ENCODE results near the gene ZNF274. TPM values are rescaled to one million over a fixed set of nuclear protein-coding genes. Genes with fewer than 3 reads are reported as not detected.

Gene ZNF274
- total and polyA plus RNA-seq, 2 donors (not counting 1 experiment from before 2014, with no cell fraction given) = 53.3 to 83.7 TPM

GRCh38 chr19:58204566-58204965 lies 21.7 kb downstream of the ZNF274 start:
- no peak overlapping the region for H3K9ac ChIP-seq (ENCODE audit: low read length)
- H3K4me3 ChIP-seq (ENCODE audit: control extremely low read depth in 1 of 5, extremely low read depth in 1 of 5, insufficient read depth in 1 of 5, low read depth in 2 of 5, low read length in 4 of 5) = peak overlapping the region in 1 of 5 experiments; percentile 9
- H4K20me1 ChIP-seq (ENCODE audit: control insufficient read depth, insufficient read depth, low read length, poor library complexity, severe bottlenecking) = no peaks in the 10 kb centered on the region
- H3K9me3 ChIP-seq (ENCODE audit: control extremely low read depth in 1 of 3, control insufficient read depth in 2 of 3, insufficient read depth in 1 of 3, low read length in 2 of 3) = peaks cover 8 to 100% (median 95%) of the 10 kb centered on the region in 3 donors
- DNase-seq = no peak
- ATAC-seq (ENCODE audit: low read depth) = no peak
- intact Hi-C loops (cut with micrococcal nuclease) = no loop called here
- Mint-ChIP-seq H3K27ac (no peak overlapping the region), H3K27me3 (no peaks in the 10 kb centered on the region), H3K4me3 (no peak overlapping the region), H3K4me1 (no peaks in the 10 kb centered on the region), H3K9me3 (ENCODE audit: insufficient read depth) (peaks cover 44% of the 10 kb centered on the region)
- H2AFZ ChIP-seq (ENCODE audit: insufficient read depth, low read depth, low read length, poor library complexity, severe bottlenecking) = no peak overlapping the region
- TF ChIP-seq CTCF (IDR thresholded peaks at IDR 0.05) (no peak), EZH2 (IDR thresholded peaks at IDR 0.05; ENCODE audit: borderline replicate concordance, insufficient read depth, low read depth, low read length, poor library complexity, severe bottlenecking) (no peak)
- WGBS (ENCODE audit: insufficient coverage) = 88% methylated on average over 10 of the region's 15 CpGs
- H3K27ac ChIP-seq (ENCODE audit: low read length in 2 of 2) = no peak overlapping the region
- H3K4me2 ChIP-seq (replicated peaks; ENCODE audit: low read depth, low read length, poor library complexity, severe bottlenecking) = no peak overlapping the region
- H3K36me3 ChIP-seq (replicated peaks in 1 of 2; ENCODE audit: control extremely low read depth in 1 of 2, control insufficient read depth in 1 of 2, extremely low read depth in 1 of 2, insufficient read depth in 2 of 2, low read length in 1 of 2) = peaks cover 14 to 76% of the 10 kb centered on the region in 2 experiments
- CTCF ChIA-PET = no interaction called here
- peaks cover 13% of the 10 kb centered on the region for H3K79me2 ChIP-seq (ENCODE audit: control insufficient read depth, insufficient read depth, low read length)
- POLR2A ChIA-PET = no interaction called here
- no peaks in the 10 kb centered on the region for H3K4me1 ChIP-seq (ENCODE audit: control insufficient read depth in 2 of 2, insufficient read depth in 2 of 2, low read length in 2 of 2)
- H3K27me3 ChIP-seq (replicated peaks in 1 of 4; ENCODE audit: control extremely low read depth in 1 of 4, control insufficient read depth in 3 of 4, insufficient read depth in 4 of 4, low read length in 3 of 4) = no peaks in the 10 kb centered on the region

- TF ChIP-seq EZH2 (IDR thresholded peaks at IDR 0.05; ENCODE audit: borderline replicate concordance, insufficient read depth, low read depth, low read length, poor library complexity, severe bottlenecking) (no peak), CTCF (IDR thresholded peaks at IDR 0.05) (no peak)
- POLR2A ChIA-PET = no interaction called here
- no peak for DNase-seq
- H3K9me3 Mint-ChIP-seq (ENCODE audit: insufficient read depth) = peaks cover 40% of the 10 kb centered on the region
- intact Hi-C loops (cut with micrococcal nuclease) = no loop called here
- H3K4me1 ChIP-seq (ENCODE audit: control insufficient read depth in 2 of 2, insufficient read depth in 2 of 2, low read length in 2 of 2) = no peaks in the 10 kb centered on the region
- H2AFZ ChIP-seq (ENCODE audit: insufficient read depth, low read depth, low read length, poor library complexity, severe bottlenecking) = no peak overlapping the region
- no peaks in the 10 kb centered on the region for H3K27me3 Mint-ChIP-seq
- H3K4me1 Mint-ChIP-seq = no peaks in the 10 kb centered on the region
- ATAC-seq (ENCODE audit: low read depth) = no peak
- H4K20me1 ChIP-seq (ENCODE audit: control insufficient read depth, insufficient read depth, low read length, poor library complexity, severe bottlenecking) = no peaks in the 10 kb centered on the region
- H3K9ac ChIP-seq (ENCODE audit: low read length) = no peak overlapping the region
- no peaks in the 10 kb centered on the region for H3K27me3 ChIP-seq (replicated peaks in 1 of 4; ENCODE audit: control extremely low read depth in 1 of 4, control insufficient read depth in 3 of 4, insufficient read depth in 4 of 4, low read length in 3 of 4)
- H3K4me3 Mint-ChIP-seq = no peak overlapping the region
- H3K9me3 ChIP-seq (ENCODE audit: control extremely low read depth in 1 of 3, control insufficient read depth in 2 of 3, insufficient read depth in 1 of 3, low read length in 2 of 3) = peaks cover 2 to 97% (median 90%) of the 10 kb centered on the region in 3 donors
- H3K79me2 ChIP-seq (ENCODE audit: control insufficient read depth, insufficient read depth, low read length) = peaks cover 3% of the 10 kb centered on the region
- H3K4me3 ChIP-seq (ENCODE audit: control extremely low read depth in 1 of 5, extremely low read depth in 1 of 5, insufficient read depth in 1 of 5, low read depth in 2 of 5, low read length in 4 of 5) = no peak overlapping the region
- H3K27ac ChIP-seq (ENCODE audit: low read length in 2 of 2) = no peak overlapping the region
- H3K27ac Mint-ChIP-seq = no peak overlapping the region
- H3K36me3 ChIP-seq (replicated peaks in 1 of 2; ENCODE audit: control extremely low read depth in 1 of 2, control insufficient read depth in 1 of 2, extremely low read depth in 1 of 2, insufficient read depth in 2 of 2, low read length in 1 of 2) = peaks cover 21 to 84% of the 10 kb centered on the region in 2 experiments
- 100% methylated on average over 8 of the region's 8 CpGs for WGBS (ENCODE audit: insufficient coverage)
- CTCF ChIA-PET = no interaction called here
- H3K4me2 ChIP-seq (replicated peaks; ENCODE audit: low read depth, low read length, poor library complexity, severe bottlenecking) = no peak overlapping the region
Measured at GRCh38 chr19:58209577-58209976, 26.7 kb downstream of the ZNF274 start.

Data from B cell (primary cell).